K562 (cell line): ENCODE measurements around the gene ZBTB46. TPM values are rescaled to one million over a fixed set of nuclear protein-coding genes. Genes with fewer than 3 reads are reported as not detected.

Experiments
- C11orf30 ChIP-seq: fragments of 450-650 bp; IDR thresholded peaks from 2 replicates; pipeline ENCODE4 v1.6.1; 2016; ENCODE audit warnings: low read depth, mild to moderate bottlenecking
- FOXA1 ChIP-seq: fragments of 450-650 bp; IDR thresholded peaks from 2 replicates; pipeline ENCODE4 v1.6.1; 2016; ENCODE audit warnings: mild to moderate bottlenecking, borderline replicate concordance
- FOXM1 ChIP-seq, 2 experiments: fragments of 450-650 bp in 1 of 2; sonication (generic) in 1 of 2; formaldehyde crosslinking in 1 of 2; IDR thresholded peaks; 2 replicates each; pipeline versions ENCODE4 v1.6.1 to v1.9.0; 2017 to 2022; ENCODE audit warnings: low read depth in 2 of 2, mild to moderate bottlenecking in 2 of 2, missing genetic modification reagents in 1 of 2, moderate library complexity in 1 of 2
- JUN ChIP-seq, 2 experiments: sonication (generic) in 1 of 2; formaldehyde crosslinking in 1 of 2; IDR thresholded peaks; 2 replicates each; pipeline versions ENCODE4 v1.6.1 to v1.8.0; 2012 to 2022; ENCODE audit warnings: borderline replicate concordance in 2 of 2, mild to moderate bottlenecking in 2 of 2, improper control_type of control experiment in 1 of 2, low read depth in 1 of 2, low read length in 1 of 2, missing genetic modification reagents in 1 of 2
- KLF16 ChIP-seq: IDR thresholded peaks from 2 replicates; pipeline ENCODE4 v1.6.1; 2016; ENCODE audit warnings: antibody characterized with exemption
- MXI1 ChIP-seq: IDR thresholded peaks from 2 replicates; pipeline ENCODE4 v1.6.1; 2011; ENCODE audit warnings: low read depth, mild to moderate bottlenecking, improper control_type of control experiment, low read length
- NFE2 ChIP-seq: IDR thresholded peaks from 2 replicates; pipeline ENCODE4 v1.6.1; 2014; ENCODE audit warnings: antibody characterized with exemption, low read depth
- RAD51 ChIP-seq: fragments of 450-650 bp; IDR thresholded peaks from 2 replicates; pipeline ENCODE4 v1.7.1; 2016; ENCODE audit warnings: low read depth, mild to moderate bottlenecking, borderline replicate concordance
- SREBF2 ChIP-seq: sonication (generic); formaldehyde crosslinking; IDR thresholded peaks from 2 replicates; pipeline ENCODE4 v1.4.0; 2020; ENCODE audit warnings: mild to moderate bottlenecking, missing genetic modification reagents
- ZBTB1 ChIP-seq: sonication (generic); formaldehyde crosslinking; IDR thresholded peaks from 2 replicates; pipeline ENCODE4 v1.8.1; 2023; ENCODE audit warnings: missing genetic modification reagents, low read depth, mild to moderate bottlenecking, borderline replicate concordance
- polyA plus RNA-seq, 8 experiments: library from polyadenylated mRNA; depleted of rRNA in 4 of 8; stranded (reverse) in 5 of 8; unstranded in 3 of 8; fragments of >200 nt; fragmentation: Nextera tagmentation in 2 of 8; fragmentation: Illumina TruSeq in 1 of 8; extraction: Ambion mirVana in 2 of 8; extraction: Trizol in 1 of 8; gene quantifications; 2 replicates each; pipeline versions ENCODE4 v1.2.1 to v1.2.3, GENCODE V29; 2011 to 2014; ENCODE audit warnings: inconsistent platforms in 1 of 8, missing spikeins in 1 of 8
- total RNA-seq, 7 experiments: library from RNA; depleted of rRNA in 6 of 7; stranded (reverse); fragments of >200 nt in 6 of 7; fragmentation: Illumina TruSeq in 2 of 7; extraction: Trizol in 2 of 7; gene quantifications; 2 replicates each; pipeline versions ENCODE4 v1.2.1 to v1.2.3, GENCODE V29; 2011 to 2021; ENCODE audit warnings: low replicate concordance in 1 of 7
- TF ChIP-seq, protein P1 (sequence below): fragments of 450-650 bp; IDR thresholded peaks from 2 replicates; pipeline ENCODE4 v1.7.1; 2018; ENCODE audit warnings: mild to moderate bottlenecking, low read depth; ENCODE audit not compliant: partially characterized antibody
- TF ChIP-seq, protein P2 (sequence below): fragments of 250-450 bp; sonication (Bioruptor Pico); IDR thresholded peaks from 2 replicates; pipeline ENCODE4 v1.8.0; 2022; ENCODE audit warnings: inconsistent platforms, mild to moderate bottlenecking, moderate library complexity, borderline replicate concordance
- TF ChIP-seq, protein P3 (sequence below), 2 experiments: fragments of 450-650 bp in 1 of 2; sonication (generic) in 1 of 2; formaldehyde crosslinking in 1 of 2; IDR thresholded peaks; 2 replicates each; pipeline versions ENCODE4 v1.7.1 to v1.9.0; 2016 to 2022; ENCODE audit warnings: inconsistent platforms in 1 of 2, mild to moderate bottlenecking in 1 of 2, missing genetic modification reagents in 1 of 2

Gene ZBTB46
- total and polyA plus RNA-seq, 9 of the 15 experiments (the other 6 are each of a cell fraction or from before 2014, with no cell fraction given): 0.29 to 4.1 (median 1.1) TPM

DNA sequence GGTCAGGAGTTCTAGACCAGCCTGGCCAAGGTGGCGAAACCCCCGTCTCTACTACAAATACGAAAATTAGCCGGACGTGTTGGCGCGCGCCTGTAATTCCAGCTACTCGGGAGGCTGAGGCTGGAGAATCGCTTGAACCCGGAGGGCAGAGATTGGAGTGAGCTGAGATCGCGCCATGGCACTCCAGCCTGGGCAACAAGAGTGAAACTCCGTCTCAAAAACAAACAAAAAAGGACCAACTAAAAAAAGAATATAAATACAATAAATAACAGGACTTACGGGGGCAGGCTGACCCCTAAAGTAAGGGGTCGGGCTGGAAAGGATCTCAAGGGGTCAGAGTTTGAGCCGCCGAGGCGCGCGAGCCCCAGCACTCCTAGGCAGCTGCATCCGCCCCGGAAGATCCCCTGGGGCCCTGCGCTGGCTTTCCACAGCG lies 33.5 kb upstream of the ZBTB46 start (continued):
- TF ChIP-seq, protein P1, sequence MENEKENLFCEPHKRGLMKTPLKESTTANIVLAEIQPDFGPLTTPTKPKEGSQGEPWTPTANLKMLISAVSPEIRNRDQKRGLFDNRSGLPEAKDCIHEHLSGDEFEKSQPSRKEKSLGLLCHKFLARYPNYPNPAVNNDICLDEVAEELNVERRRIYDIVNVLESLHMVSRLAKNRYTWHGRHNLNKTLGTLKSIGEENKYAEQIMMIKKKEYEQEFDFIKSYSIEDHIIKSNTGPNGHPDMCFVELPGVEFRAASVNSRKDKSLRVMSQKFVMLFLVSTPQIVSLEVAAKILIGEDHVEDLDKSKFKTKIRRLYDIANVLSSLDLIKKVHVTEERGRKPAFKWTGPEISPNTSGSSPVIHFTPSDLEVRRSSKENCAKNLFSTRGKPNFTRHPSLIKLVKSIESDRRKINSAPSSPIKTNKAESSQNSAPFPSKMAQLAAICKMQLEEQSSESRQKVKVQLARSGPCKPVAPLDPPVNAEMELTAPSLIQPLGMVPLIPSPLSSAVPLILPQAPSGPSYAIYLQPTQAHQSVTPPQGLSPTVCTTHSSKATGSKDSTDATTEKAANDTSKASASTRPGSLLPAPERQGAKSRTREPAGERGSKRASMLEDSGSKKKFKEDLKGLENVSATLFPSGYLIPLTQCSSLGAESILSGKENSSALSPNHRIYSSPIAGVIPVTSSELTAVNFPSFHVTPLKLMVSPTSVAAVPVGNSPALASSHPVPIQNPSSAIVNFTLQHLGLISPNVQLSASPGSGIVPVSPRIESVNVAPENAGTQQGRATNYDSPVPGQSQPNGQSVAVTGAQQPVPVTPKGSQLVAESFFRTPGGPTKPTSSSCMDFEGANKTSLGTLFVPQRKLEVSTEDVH: no peak
- no peak for TF ChIP-seq NFE2
- no peak for TF ChIP-seq SREBF2 (CRISPR knock-in tag)
- TF ChIP-seq, protein P2, sequence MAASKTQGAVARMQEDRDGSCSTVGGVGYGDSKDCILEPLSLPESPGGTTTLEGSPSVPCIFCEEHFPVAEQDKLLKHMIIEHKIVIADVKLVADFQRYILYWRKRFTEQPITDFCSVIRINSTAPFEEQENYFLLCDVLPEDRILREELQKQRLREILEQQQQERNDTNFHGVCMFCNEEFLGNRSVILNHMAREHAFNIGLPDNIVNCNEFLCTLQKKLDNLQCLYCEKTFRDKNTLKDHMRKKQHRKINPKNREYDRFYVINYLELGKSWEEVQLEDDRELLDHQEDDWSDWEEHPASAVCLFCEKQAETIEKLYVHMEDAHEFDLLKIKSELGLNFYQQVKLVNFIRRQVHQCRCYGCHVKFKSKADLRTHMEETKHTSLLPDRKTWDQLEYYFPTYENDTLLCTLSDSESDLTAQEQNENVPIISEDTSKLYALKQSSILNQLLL (CRISPR knock-in tag): no peak
- TF ChIP-seq MXI1: no peak
- TF ChIP-seq FOXM1 (IDR thresholded peaks at IDR 0.05; ENCODE audit: low read depth): no peak
- no peak for TF ChIP-seq FOXM1 (CRISPR knock-in tag; IDR thresholded peaks at IDR 0.05; ENCODE audit: low read depth)
- no peak for TF ChIP-seq KLF16
- TF ChIP-seq RAD51: no peak
- TF ChIP-seq FOXA1: no peak
- TF ChIP-seq C11orf30: no peak
- TF ChIP-seq ZBTB1 (CRISPR knock-in tag): no peak
- TF ChIP-seq, protein P3, sequence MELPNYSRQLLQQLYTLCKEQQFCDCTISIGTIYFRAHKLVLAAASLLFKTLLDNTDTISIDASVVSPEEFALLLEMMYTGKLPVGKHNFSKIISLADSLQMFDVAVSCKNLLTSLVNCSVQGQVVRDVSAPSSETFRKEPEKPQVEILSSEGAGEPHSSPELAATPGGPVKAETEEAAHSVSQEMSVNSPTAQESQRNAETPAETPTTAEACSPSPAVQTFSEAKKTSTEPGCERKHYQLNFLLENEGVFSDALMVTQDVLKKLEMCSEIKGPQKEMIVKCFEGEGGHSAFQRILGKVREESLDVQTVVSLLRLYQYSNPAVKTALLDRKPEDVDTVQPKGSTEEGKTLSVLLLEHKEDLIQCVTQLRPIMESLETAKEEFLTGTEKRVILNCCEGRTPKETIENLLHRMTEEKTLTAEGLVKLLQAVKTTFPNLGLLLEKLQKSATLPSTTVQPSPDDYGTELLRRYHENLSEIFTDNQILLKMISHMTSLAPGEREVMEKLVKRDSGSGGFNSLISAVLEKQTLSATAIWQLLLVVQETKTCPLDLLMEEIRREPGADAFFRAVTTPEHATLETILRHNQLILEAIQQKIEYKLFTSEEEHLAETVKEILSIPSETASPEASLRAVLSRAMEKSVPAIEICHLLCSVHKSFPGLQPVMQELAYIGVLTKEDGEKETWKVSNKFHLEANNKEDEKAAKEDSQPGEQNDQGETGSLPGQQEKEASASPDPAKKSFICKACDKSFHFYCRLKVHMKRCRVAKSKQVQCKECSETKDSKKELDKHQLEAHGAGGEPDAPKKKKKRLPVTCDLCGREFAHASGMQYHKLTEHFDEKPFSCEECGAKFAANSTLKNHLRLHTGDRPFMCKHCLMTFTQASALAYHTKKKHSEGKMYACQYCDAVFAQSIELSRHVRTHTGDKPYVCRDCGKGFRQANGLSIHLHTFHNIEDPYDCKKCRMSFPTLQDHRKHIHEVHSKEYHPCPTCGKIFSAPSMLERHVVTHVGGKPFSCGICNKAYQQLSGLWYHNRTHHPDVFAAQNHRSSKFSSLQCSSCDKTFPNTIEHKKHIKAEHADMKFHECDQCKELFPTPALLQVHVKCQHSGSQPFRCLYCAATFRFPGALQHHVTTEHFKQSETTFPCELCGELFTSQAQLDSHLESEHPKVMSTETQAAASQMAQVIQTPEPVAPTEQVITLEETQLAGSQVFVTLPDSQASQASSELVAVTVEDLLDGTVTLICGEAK (IDR thresholded peaks at IDR 0.05): no peak
- TF ChIP-seq, protein P3 (CRISPR knock-in tag; IDR thresholded peaks at IDR 0.05): no peak
- TF ChIP-seq JUN (IDR thresholded peaks at IDR 0.05; ENCODE audit: borderline replicate concordance, low read depth, low read length): no peak
- no peak for TF ChIP-seq JUN (CRISPR knock-in tag; IDR thresholded peaks at IDR 0.05; ENCODE audit: borderline replicate concordance)
